NB4 (cell line): ENCODE results near the gene FLOT1.

Experiments
- MYC ChIP-seq: IDR thresholded peaks from 2 replicates; pipeline ENCODE4 v1.6.1; 2011; ENCODE audit warnings: low read depth, low read length
- TF ChIP-seq, protein P1 (sequence below): IDR thresholded peaks from one replicate; pipeline ENCODE4 v1.5.1; 2012; ENCODE audit warnings: low read depth, low read length

DNA sequence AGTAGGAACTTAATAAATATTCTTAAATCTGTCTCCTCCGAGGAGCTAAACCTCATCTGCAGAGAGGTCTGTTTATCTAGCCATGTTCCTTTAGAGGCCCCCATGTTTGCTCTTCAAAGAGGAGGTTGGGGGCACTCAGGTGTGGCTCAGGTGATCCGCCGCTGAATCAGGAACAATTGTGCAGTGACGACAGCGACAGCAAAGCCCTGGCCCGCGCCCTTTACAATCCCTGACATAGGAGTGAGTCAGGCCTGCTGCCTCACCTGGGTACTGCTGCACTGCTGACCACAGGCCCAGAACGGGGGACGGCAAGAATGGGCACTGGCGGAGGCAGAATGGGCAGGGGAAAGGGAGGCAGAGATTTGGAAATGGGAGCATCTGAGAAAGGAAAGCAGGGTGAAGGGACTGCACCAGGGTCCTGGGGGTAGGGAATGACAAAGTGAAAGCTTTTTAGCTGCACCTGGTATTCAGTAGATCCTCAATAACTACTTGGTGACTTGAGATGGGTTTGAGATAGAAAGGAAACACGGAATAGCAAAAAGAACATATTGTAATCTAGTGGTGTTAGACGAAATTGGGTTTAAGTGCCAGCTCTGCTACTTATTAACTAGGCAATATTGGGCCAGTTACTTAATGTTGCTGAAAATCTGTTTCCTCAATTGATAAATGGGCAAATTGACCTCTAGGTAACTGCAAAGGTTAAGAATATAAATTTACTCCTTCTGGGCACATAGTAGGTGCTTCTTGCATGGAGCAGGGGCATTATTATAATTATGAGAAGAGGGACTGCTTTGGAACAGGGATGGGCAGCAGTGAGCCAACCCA lies 7.3 kb upstream of the FLOT1 start:
- TF ChIP-seq, protein P1, sequence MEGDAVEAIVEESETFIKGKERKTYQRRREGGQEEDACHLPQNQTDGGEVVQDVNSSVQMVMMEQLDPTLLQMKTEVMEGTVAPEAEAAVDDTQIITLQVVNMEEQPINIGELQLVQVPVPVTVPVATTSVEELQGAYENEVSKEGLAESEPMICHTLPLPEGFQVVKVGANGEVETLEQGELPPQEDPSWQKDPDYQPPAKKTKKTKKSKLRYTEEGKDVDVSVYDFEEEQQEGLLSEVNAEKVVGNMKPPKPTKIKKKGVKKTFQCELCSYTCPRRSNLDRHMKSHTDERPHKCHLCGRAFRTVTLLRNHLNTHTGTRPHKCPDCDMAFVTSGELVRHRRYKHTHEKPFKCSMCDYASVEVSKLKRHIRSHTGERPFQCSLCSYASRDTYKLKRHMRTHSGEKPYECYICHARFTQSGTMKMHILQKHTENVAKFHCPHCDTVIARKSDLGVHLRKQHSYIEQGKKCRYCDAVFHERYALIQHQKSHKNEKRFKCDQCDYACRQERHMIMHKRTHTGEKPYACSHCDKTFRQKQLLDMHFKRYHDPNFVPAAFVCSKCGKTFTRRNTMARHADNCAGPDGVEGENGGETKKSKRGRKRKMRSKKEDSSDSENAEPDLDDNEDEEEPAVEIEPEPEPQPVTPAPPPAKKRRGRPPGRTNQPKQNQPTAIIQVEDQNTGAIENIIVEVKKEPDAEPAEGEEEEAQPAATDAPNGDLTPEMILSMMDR: no peak
- TF ChIP-seq MYC: no peak
